GM23248 (cell line): Measurements from ENCODE around the gene GBX1.

Source experiments
- EZH2 ChIP-seq: fragments of 200-600 bp; sonication (generic); IDR thresholded peaks from 2 replicates; pipeline ENCODE4 v1.6.1; 2018; ENCODE audit warnings: antibody characterized with exemption, mild to moderate bottlenecking; ENCODE audit not compliant: insufficient read depth, poor library complexity, severe bottlenecking
- EZH2phosphoT487 ChIP-seq: fragments of 200-600 bp; sonication (generic); IDR thresholded peaks from 2 replicates; pipeline ENCODE4 v1.6.1; 2018; ENCODE audit warnings: antibody characterized with exemption, moderate library complexity, mild to moderate bottlenecking, low read depth; ENCODE audit not compliant: insufficient read depth

GRCh38 chr7:151122796-151123157 lies 44.7 kb downstream of the GBX1 start:
- TF ChIP-seq EZH2 (no peak), EZH2phosphoT487 (no peak)
